K562 (cell line): ENCODE measurements around the gene CNTF. TPM values are rescaled to one million over a fixed set of nuclear protein-coding genes. Genes with fewer than 3 reads are reported as not detected.

Source experiments
- CTCF ChIP-seq, 3 experiments: IDR thresholded peaks in 2 of 3; conservative IDR thresholded peaks in 1 of 3; 2 replicates each; pipeline ENCODE4 v1.5.1; 2011 to 2012; ENCODE audit warnings: low read length in 3 of 3, mild to moderate bottlenecking in 3 of 3, control low read depth in 2 of 3, improper control_type of control experiment in 1 of 3, inconsistent platforms in 1 of 3, low read depth in 1 of 3, mixed read lengths in 1 of 3, moderate library complexity in 1 of 3; ENCODE audit not compliant: insufficient read depth in 2 of 3
- ETV6 ChIP-seq, 3 experiments: fragments of 150-350 bp in 1 of 3; sonication (generic) in 1 of 3; formaldehyde crosslinking in 1 of 3; IDR thresholded peaks; 2 replicates each; pipeline versions ENCODE4 v1.6.1 to v1.8.0; 2014 to 2022; ENCODE audit warnings: borderline replicate concordance in 2 of 3, low read depth in 2 of 3, antibody characterized with exemption in 1 of 3, low read length in 1 of 3, mild to moderate bottlenecking in 1 of 3, missing genetic modification reagents in 1 of 3
- GATAD2B ChIP-seq: fragments of 450-650 bp; IDR thresholded peaks from 2 replicates; pipeline ENCODE4 v1.6.1; 2017; ENCODE audit warnings: mild to moderate bottlenecking, borderline replicate concordance
- SAFB2 ChIP-seq: fragments of 200-400 bp; formaldehyde crosslinking; IDR thresholded peaks from 2 replicates; pipeline ENCODE4 v1.6.1; 2018; ENCODE audit warnings: borderline replicate concordance, low read length, low read depth, moderate library complexity; ENCODE audit not compliant: severe bottlenecking
- TCF15 ChIP-seq: fragments of 250-450 bp; sonication (Bioruptor Pico); IDR thresholded peaks from 2 replicates; pipeline ENCODE4 v1.8.0; 2022; ENCODE audit warnings: moderate library complexity, mild to moderate bottlenecking, inconsistent platforms
- ZNF561 ChIP-seq: fragments of 450-650 bp; formaldehyde crosslinking; conservative IDR thresholded peaks from 2 replicates; pipeline ENCODE4 v1.4.0; 2020; ENCODE audit warnings: mild to moderate bottlenecking, moderate library complexity
- polyA plus RNA-seq, 8 experiments: library from polyadenylated mRNA; depleted of rRNA in 4 of 8; stranded (reverse) in 5 of 8; unstranded in 3 of 8; fragments of >200 nt; fragmentation: Nextera tagmentation in 2 of 8; fragmentation: Illumina TruSeq in 1 of 8; extraction: Ambion mirVana in 2 of 8; extraction: Trizol in 1 of 8; gene quantifications; 2 replicates each; pipeline versions ENCODE4 v1.2.1 to v1.2.3, GENCODE V29; 2011 to 2014; ENCODE audit warnings: inconsistent platforms in 1 of 8, missing spikeins in 1 of 8
- total RNA-seq, 7 experiments: library from RNA; depleted of rRNA in 6 of 7; stranded (reverse); fragments of >200 nt in 6 of 7; fragmentation: Illumina TruSeq in 2 of 7; extraction: Trizol in 2 of 7; gene quantifications; 2 replicates each; pipeline versions ENCODE4 v1.2.1 to v1.2.3, GENCODE V29; 2011 to 2021; ENCODE audit warnings: low replicate concordance in 1 of 7

CNTF gene
- total and polyA plus RNA-seq, 9 of the 15 experiments (the other 6 are each of a cell fraction or from before 2014, with no cell fraction given) = 0.17 to 5.0 (median 2.3) TPM

GRCh38 chr11:58576887-58577471, 45.5 kb upstream of the CNTF start (continued):
- no peak for TF ChIP-seq ETV6 (IDR thresholded peaks at IDR 0.05; ENCODE audit: borderline replicate concordance in 1 of 2, low read depth in 2 of 2, low read length in 1 of 2)
- no peak for TF ChIP-seq ETV6 (CRISPR knock-in tag; IDR thresholded peaks at IDR 0.05; ENCODE audit: borderline replicate concordance)
- no peak for TF ChIP-seq SAFB2
- no peak for TF ChIP-seq ZNF561
- TF ChIP-seq TCF15 (CRISPR knock-in tag) = no peak
- peak in 2 of 3 experiments; percentile 39 to 70; a peak in 4 of 6 replicates for TF ChIP-seq CTCF (IDR thresholded peaks at IDR 0.05 in 2 of 3, conservative IDR thresholded peaks at IDR 0.05 in 1 of 3; ENCODE audit: insufficient read depth in 2 of 3, low read depth in 1 of 3, low read length in 3 of 3)
- 0 out of 2 replicates have a peak, but pooled peaks have one; percentile 16 for TF ChIP-seq GATAD2B
